HepG2 (cell line): ENCODE measurements around the gene HBEGF. TPM values are rescaled to one million over a fixed set of nuclear protein-coding genes. Genes with fewer than 3 reads are reported as not detected.

ENCODE experiments used
- ATAC-seq: fragments of 200-7000 bp; cut with Tn5 transposase; 3 replicates; pipeline ENCODE4 v1.9.1; 2020; ENCODE audit warnings: mild to moderate bottlenecking, moderate library complexity
- BruUV-seq: library from RNA; stranded (reverse); fragments of 400-500 nt; replicated peaks from 2 replicates; lab custom pipeline; 2021; lab: Mats Ljungman, UMichigan
- CTCF ChIA-PET: fragments of 300-600 bp; formaldehyde crosslinking; extraction: SDS; loops from one replicate; lab custom pipeline; 2021; ENCODE audit warnings: low total read pairs, inconsistent platforms, low intra/inter-chr PET ratio; lab: Yijun Ruan, JAX
- POLR2A ChIA-PET: fragments of 350-600 bp; sonication (Branson Sonifier 250); formaldehyde crosslinking; loops from one replicate; lab custom pipeline; 2020; ENCODE audit warnings: antibody characterized with exemption, inconsistent platforms; lab: Yijun Ruan, JAX
- DNase-seq: peaks from one replicate; pipeline ENCODE4 v3.0.0-alpha.2; 2015; ENCODE audit warnings: low spot score
- FAIRE-seq: peaks from 3 replicates; lab custom pipeline; 2011; peaks lifted over from hg19 to GRCh38; lab: Jason Lieb, UNC
- H2AFZ ChIP-seq: one replicate; pipeline ENCODE4 v1.6.1; 2011; ENCODE audit warnings: low read length, inconsistent platforms
- H3K27ac ChIP-seq: fragments of 300-600 bp; 3 replicates; pipeline ENCODE4 v1.8.0; 2011; ENCODE audit warnings: mixed run types, mild to moderate bottlenecking, mixed read lengths, low read length, inconsistent platforms; ENCODE audit not compliant: insufficient read depth; ENCODE audit errors: extremely low read length
- H3K27me3 ChIP-seq, 2 experiments: fragments of 200-600 bp in 1 of 2; 2 replicates in 1 of 2; 3 replicates in 1 of 2; pipeline versions ENCODE4 v1.6.0 to v1.8.0; 2011; ENCODE audit warnings: low read length in 2 of 2, mild to moderate bottlenecking in 2 of 2, moderate library complexity in 2 of 2, inconsistent platforms in 1 of 2; ENCODE audit not compliant: insufficient read depth in 2 of 2, control insufficient read depth in 1 of 2
- H3K36me3 ChIP-seq, 2 experiments: fragments of 200-600 bp in 1 of 2; replicated peaks in 1 of 2; 2 replicates in 1 of 2; 3 replicates in 1 of 2; pipeline versions ENCODE4 v1.5.1 to v1.8.0; 2011; ENCODE audit warnings: low read length in 2 of 2, inconsistent platforms in 1 of 2; ENCODE audit not compliant: insufficient read depth in 2 of 2, control insufficient read depth in 1 of 2
- H3K4me1 ChIP-seq: 2 replicates; pipeline ENCODE4 v1.5.1; 2012; ENCODE audit warnings: low read length, inconsistent platforms; ENCODE audit not compliant: insufficient read depth
- H3K4me2 ChIP-seq: 2 replicates; pipeline ENCODE4 v1.6.0; 2011; ENCODE audit warnings: low read depth, low read length, inconsistent platforms
- H3K4me3 ChIP-seq, 3 experiments: fragments of 200-600 bp in 1 of 3; sonication (generic), shearing (Covaris generic) in 1 of 3; replicated peaks in 1 of 3; 2 replicates each; pipeline ENCODE4 v1.5.1; 2011 to 2016; ENCODE audit warnings: low read length in 3 of 3, inconsistent platforms in 2 of 3, low read depth in 2 of 3, mild to moderate bottlenecking in 2 of 3, control low read depth in 1 of 3, mixed read lengths in 1 of 3; ENCODE audit not compliant: insufficient read depth in 1 of 3
- H3K79me2 ChIP-seq: one replicate; pipeline ENCODE4 v1.6.1; 2011; ENCODE audit warnings: low read length, inconsistent platforms; ENCODE audit not compliant: insufficient read depth
- H3K9ac ChIP-seq: 2 replicates; pipeline ENCODE4 v1.6.0; 2011; ENCODE audit warnings: mild to moderate bottlenecking, low read depth, low read length, inconsistent platforms; ENCODE audit not compliant: insufficient read depth
- H3K9me3 ChIP-seq: 2 replicates; pipeline ENCODE4 v1.5.1; 2012; ENCODE audit warnings: mild to moderate bottlenecking, low read length
- H4K20me1 ChIP-seq: 2 replicates; pipeline ENCODE4 v1.6.0; 2011; ENCODE audit warnings: inconsistent platforms, mild to moderate bottlenecking, low read length, moderate library complexity; ENCODE audit not compliant: insufficient read depth
- CERS6 ChIP-seq: sonication (generic); formaldehyde crosslinking; IDR thresholded peaks from 2 replicates; pipeline ENCODE4 v1.5.0; 2020; ENCODE audit warnings: missing genetic modification reagents
- DMAP1 ChIP-seq: IDR thresholded peaks from 2 replicates; pipeline ENCODE4 v1.6.1; 2016
- FOXK1 ChIP-seq: sonication (generic); formaldehyde crosslinking; IDR thresholded peaks from 2 replicates; pipeline ENCODE4 v1.4.0; 2020; ENCODE audit warnings: low read depth, missing genetic modification reagents, borderline replicate concordance
- HBP1 ChIP-seq: IDR thresholded peaks from 2 replicates; pipeline ENCODE4 v1.6.1; 2016; ENCODE audit warnings: low read depth, control low read depth
- MED1 ChIP-seq: sonication (generic); formaldehyde crosslinking; IDR thresholded peaks from 2 replicates; pipeline ENCODE4 v1.4.0; 2020; ENCODE audit warnings: missing genetic modification reagents
- MIER3 ChIP-seq: IDR thresholded peaks from 2 replicates; pipeline ENCODE4 v1.6.1; 2016; ENCODE audit warnings: missing compliant biosample characterization, borderline replicate concordance
- SALL1 ChIP-seq: sonication (generic); formaldehyde crosslinking; IDR thresholded peaks from 2 replicates; pipeline ENCODE4 v1.8.0; 2022; ENCODE audit warnings: mild to moderate bottlenecking, missing genetic modification reagents
- SETDB1 ChIP-seq: sonication (generic); formaldehyde crosslinking; IDR thresholded peaks from 2 replicates; pipeline ENCODE4 v1.5.1; 2020; ENCODE audit warnings: missing genetic modification reagents, mild to moderate bottlenecking, borderline replicate concordance
- SPEN ChIP-seq: sonication (generic); formaldehyde crosslinking; IDR thresholded peaks from 2 replicates; pipeline ENCODE4 v1.5.1; 2020; ENCODE audit warnings: low read depth, mild to moderate bottlenecking, missing genetic modification reagents
- ZBTB42 ChIP-seq: sonication (generic); formaldehyde crosslinking; IDR thresholded peaks from 2 replicates; pipeline ENCODE4 v1.5.0; 2020; ENCODE audit warnings: mild to moderate bottlenecking, missing genetic modification reagents
- ZC3H13 ChIP-seq: sonication (generic); formaldehyde crosslinking; IDR thresholded peaks from 2 replicates; pipeline ENCODE4 v1.8.1; 2023; ENCODE audit warnings: mild to moderate bottlenecking, missing genetic modification reagents, moderate library complexity
- ZMYM4 ChIP-seq: sonication (generic); formaldehyde crosslinking; IDR thresholded peaks from 2 replicates; pipeline ENCODE4 v1.8.1; 2023; ENCODE audit warnings: mild to moderate bottlenecking, missing genetic modification reagents
- ZNF556 ChIP-seq: sonication (generic); formaldehyde crosslinking; IDR thresholded peaks from 2 replicates; pipeline ENCODE4 v1.4.0; 2020; ENCODE audit warnings: mild to moderate bottlenecking, missing genetic modification reagents, borderline replicate concordance
- ZNF792 ChIP-seq: IDR thresholded peaks from 2 replicates; pipeline ENCODE4 v1.6.1; 2016
- WGBS: methylation state at CpG from one replicate; pipeline ENCODE4 v1.1.6; 2017; ENCODE audit warnings: low lambda C conversion rate; 5-methylcytosine and 5-hydroxymethylcytosine counted together
- in situ Hi-C: cut with HindIII; loops from 2 replicates; pipeline ENCODE4 v1.10.0; 2017; ENCODE audit warnings: low pct_unique_long_range_greater_than_20kb; ENCODE audit not compliant: extremely low pct_ligation_motif_present
- intact Hi-C: fragments of 100-400 bp; cut with micrococcal nuclease; formaldehyde crosslinking; loops from one replicate; pipeline ENCODE4 v1.10.0; 2022; ENCODE audit not compliant: unreplicated experiment
- polyA plus RNA-seq, 8 experiments: library from polyadenylated mRNA; depleted of rRNA in 3 of 8; stranded (reverse) in 7 of 8; unstranded in 1 of 8; fragments of >200 nt; fragmentation: Illumina TruSeq in 4 of 8; extraction: Trizol in 4 of 8; gene quantifications; 2 replicates each; pipeline versions ENCODE4 v1.2.1 to v1.2.3, GENCODE V29; 2011 to 2016; ENCODE audit warnings: low read depth in 4 of 8, missing spikeins in 1 of 8, mixed read lengths in 1 of 8; ENCODE audit not compliant: insufficient read depth in 1 of 8
- total RNA-seq, 5 experiments: library from RNA; depleted of rRNA; stranded (reverse); fragments of >200 nt; fragmentation: Illumina TruSeq; extraction: Trizol; gene quantifications; 2 replicates each; pipeline ENCODE4 v1.2.3, GENCODE V29; 2016; ENCODE audit warnings: low read depth in 1 of 5
- TF ChIP-seq, protein P1 (sequence below): sonication (generic); formaldehyde crosslinking; IDR thresholded peaks from 2 replicates; pipeline ENCODE4 v1.4.0; 2020; ENCODE audit warnings: missing genetic modification reagents

Gene HBEGF
- total and polyA plus RNA-seq, 2 of the 13 experiments (the other 11 are each of a cell fraction or from before 2014, with no cell fraction given): 1.7 to 5.0 TPM

GRCh38 chr5:140357726-140358093 lies 11.3 kb upstream of the HBEGF start:
- WGBS: 0% methylated on average over 14 of the region's 18 CpGs
- intact Hi-C loops: loop anchor here (1.0 kb wide), 1 partner anchor 113 kb away; no protein-coding TSS in a partner anchor
- TF ChIP-seq ZNF792 (CRISPR knock-in tag) (0 out of 2 replicates have a peak, but pooled peaks have one; percentile 22), ZBTB42 (no peak), HBP1 (no peak), ZNF556 (peak; percentile 59; the same call in 1 of the 2 replicates), MIER3 (CRISPR knock-in tag) (peak; percentile 58; the same call in 1 of the 2 replicates), FOXK1 (CRISPR knock-in tag) (peak; percentile 14; the same call in 1 of the 2 replicates), SPEN (0 out of 2 replicates have a peak, but pooled peaks have one; percentile 22), CERS6 (no peak), DMAP1 (CRISPR knock-in tag) (peak; percentile 37; the same call in 1 of the 2 replicates), ZC3H13 (CRISPR knock-in tag) (0 out of 2 replicates have a peak, but pooled peaks have one; percentile 53), MED1 (CRISPR knock-in tag) (peak; percentile 34; the same call in 1 of the 2 replicates), SALL1 (CRISPR knock-in tag) (no peak; the same call in 1 of the 2 replicates), ZMYM4 (CRISPR knock-in tag) (no peak), SETDB1 (CRISPR knock-in tag) (no peak)
- TF ChIP-seq, protein P1, sequence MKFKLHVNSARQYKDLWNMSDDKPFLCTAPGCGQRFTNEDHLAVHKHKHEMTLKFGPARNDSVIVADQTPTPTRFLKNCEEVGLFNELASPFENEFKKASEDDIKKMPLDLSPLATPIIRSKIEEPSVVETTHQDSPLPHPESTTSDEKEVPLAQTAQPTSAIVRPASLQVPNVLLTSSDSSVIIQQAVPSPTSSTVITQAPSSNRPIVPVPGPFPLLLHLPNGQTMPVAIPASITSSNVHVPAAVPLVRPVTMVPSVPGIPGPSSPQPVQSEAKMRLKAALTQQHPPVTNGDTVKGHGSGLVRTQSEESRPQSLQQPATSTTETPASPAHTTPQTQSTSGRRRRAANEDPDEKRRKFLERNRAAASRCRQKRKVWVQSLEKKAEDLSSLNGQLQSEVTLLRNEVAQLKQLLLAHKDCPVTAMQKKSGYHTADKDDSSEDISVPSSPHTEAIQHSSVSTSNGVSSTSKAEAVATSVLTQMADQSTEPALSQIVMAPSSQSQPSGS (CRISPR knock-in tag): peak; percentile 83; the same call in 1 of the 2 replicates

More at GRCh38 chr5:140357726-140358093, 11.3 kb upstream of the HBEGF start:
- no peak overlapping the region for H3K27ac ChIP-seq
- H3K4me2 ChIP-seq: peak overlapping the region; percentile 75
- ChIA-PET CTCF (interaction anchor here (0.6 to 2.8 kb wide), 6 partner anchors 11 to 118 kb away, joined by 3 to 31 read pairs (median 6); partner anchors contain the start of gene HBEGF), POLR2A (no interaction called here)
- H3K79me2 ChIP-seq: no peaks in the 10 kb centered on the region
- H3K36me3 ChIP-seq: no peaks in the 10 kb centered on the region
- peaks cover 37% of the 10 kb centered on the region for H3K4me1 ChIP-seq
- peak overlapping the region; percentile 43 to 58 (median 51) for H3K4me3 ChIP-seq
- no peak overlapping the region for H2AFZ ChIP-seq
- no peaks in the 10 kb centered on the region for H4K20me1 ChIP-seq
- ATAC-seq (peak; percentile 93), DNase-seq (peak; percentile 77), FAIRE-seq (peak; percentile 74)
- BruUV-seq: no TSS peak
- H3K9ac ChIP-seq: no peak overlapping the region
- in situ Hi-C loops: no loop called here
- H3K9me3 ChIP-seq: no peaks in the 10 kb centered on the region
- H3K27me3 ChIP-seq: no peaks in the 10 kb centered on the region
